ENCODE data around the gene LRSAM1.

The LRSAM1 gene

GRCh38 chr9:127447416-127448111 is 3.7 kb upstream of the LRSAM1 start:
- no peak overlapping the region for H3K4me3 ChIP-seq (ENCODE audit: insufficient read depth, low read depth, low read length)
- no peaks in the 10 kb centered on the region for H3K27me3 ChIP-seq (ENCODE audit: control insufficient read depth, insufficient read depth, low read length, poor library complexity, severe bottlenecking)
- peaks cover 15% of the 10 kb centered on the region for H3K4me1 ChIP-seq (ENCODE audit: control insufficient read depth, insufficient read depth, low read length)
- peak overlapping the region; percentile 56 for H3K27ac ChIP-seq (ENCODE audit: insufficient read depth, low read depth, low read length, poor library complexity, severe bottlenecking)
- WGBS, 2 experiments, result 90 to 91% methylated on average over 7 of the region's 7 CpGs
- H3K9me3 ChIP-seq (ENCODE audit: control insufficient read depth, low read length), result no peaks in the 10 kb centered on the region
- H3K36me3 ChIP-seq (ENCODE audit: control insufficient read depth, insufficient read depth, low read length), result peaks cover 51% of the 10 kb centered on the region

GRCh38 chr9:127448112-127448805 is 3.1 kb upstream of the LRSAM1 start:
- Histone ChIP-seq H3K27me3 (ENCODE audit: control insufficient read depth, insufficient read depth, low read length, poor library complexity, severe bottlenecking) (no peaks in the 10 kb centered on the region), H3K4me1 (ENCODE audit: control insufficient read depth, insufficient read depth, low read length) (peaks cover 15% of the 10 kb centered on the region), H3K36me3 (ENCODE audit: control insufficient read depth, insufficient read depth, low read length) (peaks cover 48% of the 10 kb centered on the region), H3K4me3 (ENCODE audit: insufficient read depth, low read depth, low read length) (peak overlapping the region; percentile 20), H3K27ac (ENCODE audit: insufficient read depth, low read depth, low read length, poor library complexity, severe bottlenecking) (no peak overlapping the region), H3K9me3 (ENCODE audit: control insufficient read depth, low read length) (no peaks in the 10 kb centered on the region)
- whole genome bisulfite sequencing, 2 experiments, result 94 to 96% methylated on average over 8 of the region's 8 CpGs

GRCh38 chr9:127449332-127449966 is 1.9 kb upstream of the LRSAM1 start:
- Histone ChIP-seq H3K4me3 (ENCODE audit: insufficient read depth, low read depth, low read length) (peak overlapping the region; percentile 72), H3K9me3 (ENCODE audit: control insufficient read depth, low read length) (no peaks in the 10 kb centered on the region), H3K4me1 (ENCODE audit: control insufficient read depth, insufficient read depth, low read length) (peaks cover 15% of the 10 kb centered on the region), H3K27ac (ENCODE audit: insufficient read depth, low read depth, low read length, poor library complexity, severe bottlenecking) (peak overlapping the region; percentile 52), H3K27me3 (ENCODE audit: control insufficient read depth, insufficient read depth, low read length, poor library complexity, severe bottlenecking) (no peaks in the 10 kb centered on the region), H3K36me3 (ENCODE audit: control insufficient read depth, insufficient read depth, low read length) (peaks cover 48% of the 10 kb centered on the region)
- 71 to 78% methylated on average over 5 of the region's 5 CpGs for WGBS, 2 experiments

GRCh38 chr9:127450243-127450760 is 1.0 kb upstream of the LRSAM1 start:
- Histone ChIP-seq H3K9me3 (ENCODE audit: control insufficient read depth, low read length) (no peaks in the 10 kb centered on the region), H3K36me3 (ENCODE audit: control insufficient read depth, insufficient read depth, low read length) (peaks cover 41% of the 10 kb centered on the region), H3K27ac (ENCODE audit: insufficient read depth, low read depth, low read length, poor library complexity, severe bottlenecking) (no peak overlapping the region), H3K4me3 (ENCODE audit: insufficient read depth, low read depth, low read length) (peak overlapping the region; percentile 72), H3K27me3 (ENCODE audit: control insufficient read depth, insufficient read depth, low read length, poor library complexity, severe bottlenecking) (no peaks in the 10 kb centered on the region), H3K4me1 (ENCODE audit: control insufficient read depth, insufficient read depth, low read length) (peaks cover 15% of the 10 kb centered on the region)
- WGBS, 2 experiments, result 1 to 2% methylated on average over 14 of the region's 14 CpGs

GRCh38 chr9:127451608-127451857 is 223 bp downstream of the LRSAM1 start:
- no peaks in the 10 kb centered on the region for H3K9me3 ChIP-seq (ENCODE audit: control insufficient read depth, low read length)
- WGBS, 2 experiments, result 0% methylated on average over 14 of the region's 14 CpGs
- peak overlapping the region; percentile 72 for H3K4me3 ChIP-seq (ENCODE audit: insufficient read depth, low read depth, low read length)
- H3K4me1 ChIP-seq (ENCODE audit: control insufficient read depth, insufficient read depth, low read length), result peaks cover 15% of the 10 kb centered on the region
- H3K27ac ChIP-seq (ENCODE audit: insufficient read depth, low read depth, low read length, poor library complexity, severe bottlenecking), result no peak overlapping the region
- H3K27me3 ChIP-seq (ENCODE audit: control insufficient read depth, insufficient read depth, low read length, poor library complexity, severe bottlenecking), result no peaks in the 10 kb centered on the region
- peaks cover 34% of the 10 kb centered on the region for H3K36me3 ChIP-seq (ENCODE audit: control insufficient read depth, insufficient read depth, low read length)

GRCh38 chr9:127451858-127452656 is 747 bp downstream of the LRSAM1 start:
- H3K27ac ChIP-seq (ENCODE audit: insufficient read depth, low read depth, low read length, poor library complexity, severe bottlenecking), result no peak overlapping the region
- peak overlapping the region; percentile 72 for H3K4me3 ChIP-seq (ENCODE audit: insufficient read depth, low read depth, low read length)
- H3K27me3 ChIP-seq (ENCODE audit: control insufficient read depth, insufficient read depth, low read length, poor library complexity, severe bottlenecking), result no peaks in the 10 kb centered on the region
- 12% methylated on average over 29 of the region's 29 CpGs for WGBS, 2 experiments
- H3K9me3 ChIP-seq (ENCODE audit: control insufficient read depth, low read length), result no peaks in the 10 kb centered on the region
- H3K4me1 ChIP-seq (ENCODE audit: control insufficient read depth, insufficient read depth, low read length), result peaks cover 15% of the 10 kb centered on the region
- peaks cover 29% of the 10 kb centered on the region for H3K36me3 ChIP-seq (ENCODE audit: control insufficient read depth, insufficient read depth, low read length)

- Histone ChIP-seq H3K4me3 (ENCODE audit: insufficient read depth, low read depth, low read length) (peak overlapping the region; percentile 72), H3K4me1 (ENCODE audit: control insufficient read depth, insufficient read depth, low read length) (peaks cover 15% of the 10 kb centered on the region), H3K36me3 (ENCODE audit: control insufficient read depth, insufficient read depth, low read length) (peaks cover 22% of the 10 kb centered on the region), H3K27me3 (ENCODE audit: control insufficient read depth, insufficient read depth, low read length, poor library complexity, severe bottlenecking) (no peaks in the 10 kb centered on the region), H3K27ac (ENCODE audit: insufficient read depth, low read depth, low read length, poor library complexity, severe bottlenecking) (no peak overlapping the region), H3K9me3 (ENCODE audit: control insufficient read depth, low read length) (no peaks in the 10 kb centered on the region)
- 78 to 80% methylated on average over 4 of the region's 4 CpGs for WGBS, 2 experiments
Observed at GRCh38 chr9:127452691-127453090, 1.4 kb downstream of the LRSAM1 start.

GRCh38 chr9:127455324-127455992 is 4.1 kb downstream of the LRSAM1 start:
- WGBS, 2 experiments, result 78 to 80% methylated on average over 6 of the region's 6 CpGs

GRCh38 chr9:127457191-127457878 is 6.0 kb downstream of the LRSAM1 start:
- H3K36me3 ChIP-seq (ENCODE audit: control insufficient read depth, insufficient read depth, low read length), result peaks cover 15% of the 10 kb centered on the region
- WGBS, 2 experiments, result 84 to 86% methylated on average over 17 of the region's 17 CpGs

More at GRCh38 chr9:127455324-127455992, 4.1 kb downstream of the LRSAM1 start:
- Histone ChIP-seq H3K27me3 (ENCODE audit: control insufficient read depth, insufficient read depth, low read length, poor library complexity, severe bottlenecking) (no peaks in the 10 kb centered on the region), H3K4me1 (ENCODE audit: control insufficient read depth, insufficient read depth, low read length) (no peaks in the 10 kb centered on the region), H3K27ac (ENCODE audit: insufficient read depth, low read depth, low read length, poor library complexity, severe bottlenecking) (no peak overlapping the region), H3K4me3 (ENCODE audit: insufficient read depth, low read depth, low read length) (no peak overlapping the region), H3K9me3 (ENCODE audit: control insufficient read depth, low read length) (no peaks in the 10 kb centered on the region), H3K36me3 (ENCODE audit: control insufficient read depth, insufficient read depth, low read length) (peaks cover 10% of the 10 kb centered on the region)

More at GRCh38 chr9:127457191-127457878, 6.0 kb downstream of the LRSAM1 start:
- Histone ChIP-seq H3K9me3 (ENCODE audit: control insufficient read depth, low read length) (no peaks in the 10 kb centered on the region), H3K27ac (ENCODE audit: insufficient read depth, low read depth, low read length, poor library complexity, severe bottlenecking) (no peak overlapping the region), H3K27me3 (ENCODE audit: control insufficient read depth, insufficient read depth, low read length, poor library complexity, severe bottlenecking) (no peaks in the 10 kb centered on the region), H3K4me3 (ENCODE audit: insufficient read depth, low read depth, low read length) (no peak overlapping the region), H3K4me1 (ENCODE audit: control insufficient read depth, insufficient read depth, low read length) (no peaks in the 10 kb centered on the region)
